Upper lobe of left lung (tissue), 4 donors: Measurements from ENCODE around the gene SMAD2.

Experiments
- CTCF ChIP-seq, 6 experiments: fragments of 450-650 bp in 4 of 6; fragments of 200-600 bp in 2 of 6; sonication (generic) in 2 of 6; IDR thresholded peaks; one replicate each; pipeline ENCODE4 v1.5.1; 2016 to 2019; ENCODE audit warnings: antibody characterized with exemption in 6 of 6
- POLR2A ChIP-seq, 4 donors: fragments of 450-650 bp; IDR thresholded peaks; one replicate each; pipeline ENCODE4 v1.5.1; 2016 to 2017; ENCODE audit warnings: antibody characterized with exemption in 4 of 4, mild to moderate bottlenecking in 2 of 4

- TF ChIP-seq POLR2A (IDR thresholded peaks at IDR 0.05) = no peak
- TF ChIP-seq CTCF (IDR thresholded peaks at IDR 0.05) = no peak
Observed at GRCh38 chr18:47919916-47920315, 10.5 kb downstream of the SMAD2 start.
